ENCODE data around the gene ST6GALNAC1.
"Not testable (repeated sequence)": the region's sequence is repeated elsewhere in the genome, so short reads cannot be mapped to it uniquely, and the experiment has no call there.

ST6GALNAC1 gene

GRCh38 chr17:76611080-76611749, 32.3 kb downstream of the ST6GALNAC1 start:
- peak; percentile 38 to 44 for DNase-seq

GRCh38 chr17:76606685-76607084, 36.9 kb downstream of the ST6GALNAC1 start:
- not testable (repeated sequence) for DNase-seq

GRCh38 chr17:76601065-76601464, 42.5 kb downstream of the ST6GALNAC1 start:
- no peak for DNase-seq

GRCh38 chr17:76599694-76600460, 43.7 kb downstream of the ST6GALNAC1 start:
- DNase-seq, result peak; percentile 92

- peak; percentile 95 to 97 for DNase-seq
These were observed 45.5 kb downstream of the ST6GALNAC1 start for GRCh38 chr17:76598004-76598439.

- peak in 1 of 2 experiments; percentile 18 for DNase-seq
These were observed 46.2 kb downstream of the ST6GALNAC1 start for GRCh38 chr17:76597156-76598003.

GRCh38 chr17:76594690-76595089, 48.9 kb downstream of the ST6GALNAC1 start:
- DNase-seq, result no peak

- DNase-seq, result no peak
These were observed 49.6 kb downstream of the ST6GALNAC1 start for GRCh38 chr17:76593959-76594358.

- DNase-seq, result no peak
These were observed 50.2 kb downstream of the ST6GALNAC1 start for GRCh38 chr17:76593384-76593826.

- no peak for DNase-seq
These were observed 55.4 kb downstream of the ST6GALNAC1 start for GRCh38 chr17:76588182-76588581.

- no peak for DNase-seq
These were observed 56.6 kb downstream of the ST6GALNAC1 start for GRCh38 chr17:76586741-76587487.

GRCh38 chr17:76585649-76586593, 57.6 kb downstream of the ST6GALNAC1 start, which contains the start of gene ST6GALNAC2:
Gene ST6GALNAC2 (minus strand): TSS chr17:76585860. CDS start chr17:76585808, 52 bp downstream.
- peak in 1 of 2 experiments; percentile 22 for DNase-seq

GRCh38 chr17:76585033-76585648, 58.4 kb downstream of the ST6GALNAC1 start:
- DNase-seq, result no peak

GRCh38 chr17:76584427-76585032, 59.0 kb downstream of the ST6GALNAC1 start:
- DNase-seq, result no peak

GRCh38 chr17:76582660-76583059, 60.9 kb downstream of the ST6GALNAC1 start:
- DNase-seq, result no peak

GRCh38 chr17:76581515-76581914, 62.0 kb downstream of the ST6GALNAC1 start:
- DNase-seq, result no peak

- DNase-seq, result peak; percentile 10 to 17
These were observed 64.3 kb downstream of the ST6GALNAC1 start for GRCh38 chr17:76579281-76579680.

GRCh38 chr17:76578376-76578775, 65.2 kb downstream of the ST6GALNAC1 start:
- no peak for DNase-seq

- no peak for DNase-seq
These were observed 65.7 kb downstream of the ST6GALNAC1 start for GRCh38 chr17:76577876-76578275.

GRCh38 chr17:76576189-76576588, 67.4 kb downstream of the ST6GALNAC1 start:
- no peak for DNase-seq

Measured in AML-193 (cell line).